A673 (cell line): Measurements from ENCODE around the gene ZNF607. TPM values are rescaled to one million over a fixed set of nuclear protein-coding genes. Genes with fewer than 3 reads are reported as not detected.
"Not testable (repeated sequence)": the region's sequence is repeated elsewhere in the genome, so short reads cannot be mapped to it uniquely, and the experiment has no call there.

Experiments used
- Bru-seq: library from RNA; stranded (reverse); fragments of 400-500 nt; gene quantifications from one replicate; lab custom pipeline; 2021; lab: Mats Ljungman, UMichigan
- BruChase-seq, 2 experiments: library from RNA; stranded (reverse); fragments of 400-500 nt; gene quantifications; one replicate each; lab custom pipeline; 2021; lab: Mats Ljungman, UMichigan
- BruUV-seq: library from RNA; stranded (reverse); fragments of 400-500 nt; replicated peaks from 2 replicates; lab custom pipeline; 2021; lab: Mats Ljungman, UMichigan
- CTCF ChIA-PET: fragments of 300-600 bp; sonication (Branson Sonifier 250); formaldehyde crosslinking; loops from one replicate; lab custom pipeline; 2022; ENCODE audit warnings: antibody characterized with exemption; lab: Charles Lee
- POLR2A ChIA-PET: fragments of 300-600 bp; sonication (Branson Sonifier 250); formaldehyde crosslinking; loops from one replicate; lab custom pipeline; 2022; ENCODE audit warnings: antibody characterized with exemption; ENCODE audit not compliant: low non-redundant PET; lab: Charles Lee
- DNase-seq: peaks from one replicate; pipeline ENCODE4 v3.0.0-alpha.2; 2015; ENCODE audit warnings: low spot score
- H3K27ac ChIP-seq: fragments of 200-600 bp; sonication (generic); 2 replicates; pipeline ENCODE4 v1.5.1; 2016; ENCODE audit warnings: mixed run types, low read depth, mild to moderate bottlenecking, mixed read lengths, antibody characterized with exemption, low read length; ENCODE audit not compliant: poor library complexity, severe bottlenecking
- H3K27me3 ChIP-seq: fragments of 200-600 bp; sonication (generic); replicated peaks from 2 replicates; pipeline ENCODE4 v1.6.1; 2017; ENCODE audit warnings: mixed run types, low read depth, mild to moderate bottlenecking, mixed read lengths, antibody characterized with exemption, low read length; ENCODE audit not compliant: insufficient read depth, poor library complexity
- H3K36me3 ChIP-seq: fragments of 200-600 bp; sonication (generic); 2 replicates; pipeline ENCODE4 v1.6.1; 2016; ENCODE audit warnings: mixed run types, mild to moderate bottlenecking, mixed read lengths, antibody characterized with exemption, low read length; ENCODE audit not compliant: insufficient read depth, poor library complexity, severe bottlenecking
- H3K4me1 ChIP-seq: fragments of 200-600 bp; sonication (generic); 2 replicates; pipeline ENCODE4 v1.6.1; 2017; ENCODE audit warnings: mixed run types, mild to moderate bottlenecking, mixed read lengths, antibody characterized with exemption, low read length; ENCODE audit not compliant: insufficient read depth, poor library complexity, severe bottlenecking
- H3K4me3 ChIP-seq: fragments of 200-600 bp; sonication (generic); 2 replicates; pipeline ENCODE4 v1.5.1; 2016; ENCODE audit warnings: low read depth, mixed run types, mild to moderate bottlenecking, mixed read lengths, low read length; ENCODE audit not compliant: poor library complexity, severe bottlenecking
- H3K9me3 ChIP-seq: fragments of 200-600 bp; sonication (generic); 2 replicates; pipeline ENCODE4 v1.6.1; 2016; ENCODE audit warnings: mixed run types, low read depth, mild to moderate bottlenecking, mixed read lengths, antibody characterized with exemption, low read length; ENCODE audit not compliant: poor library complexity, severe bottlenecking
- EZH2 ChIP-seq: fragments of 200-600 bp; sonication (generic); IDR thresholded peaks from 2 replicates; pipeline ENCODE4 v1.6.1; 2017; ENCODE audit warnings: borderline replicate concordance, low read depth, mild to moderate bottlenecking, mixed read lengths, antibody characterized with exemption, low read length; ENCODE audit not compliant: poor library complexity, severe bottlenecking
- intact Hi-C: fragments of 100-400 bp; cut with micrococcal nuclease; formaldehyde crosslinking; loops from one replicate; pipeline ENCODE4 v1.10.0; 2022; ENCODE audit not compliant: unreplicated experiment
- long read RNA-seq: library from polyadenylated mRNA; stranded (forward); transcript quantifications from one replicate; pipeline ENCODE4 v2.0.0, GENCODE V29; 2022
- total RNA-seq: library from RNA; stranded (reverse); gene quantifications from 2 replicates; pipeline ENCODE4 v1.2.3, GENCODE V29; 2021
- TF ChIP-seq, protein P1 (sequence below): fragments of 300-800, 200-600 bp; sonication (generic); conservative IDR thresholded peaks from 2 replicates; pipeline ENCODE4 v1.5.1; 2017; ENCODE audit warnings: low read depth, mild to moderate bottlenecking, antibody characterized with exemption, low read length, moderate library complexity, mixed read lengths

Gene ZNF607
- total RNA-seq (11.1 and 12.1 TPM in 2 replicates), Bru-seq, nascent RNA (percentile 60 among the genes with signal in this experiment), BruChase-seq, experiment 1, labeled RNA remaining after a 2-hour chase (percentile 85 among the genes with signal in this experiment), BruChase-seq, experiment 2, labeled RNA remaining after a 6-hour chase (percentile 64 among the genes with signal in this experiment)
- long read RNA-seq, full-length matches to known transcripts: 4 of 16 reads
- long read RNA-seq, partial matches to known transcripts: 1 of 16 reads
- long read RNA-seq, other reads (novel, unspliced or antisense): 11 of 16 reads

DNA sequence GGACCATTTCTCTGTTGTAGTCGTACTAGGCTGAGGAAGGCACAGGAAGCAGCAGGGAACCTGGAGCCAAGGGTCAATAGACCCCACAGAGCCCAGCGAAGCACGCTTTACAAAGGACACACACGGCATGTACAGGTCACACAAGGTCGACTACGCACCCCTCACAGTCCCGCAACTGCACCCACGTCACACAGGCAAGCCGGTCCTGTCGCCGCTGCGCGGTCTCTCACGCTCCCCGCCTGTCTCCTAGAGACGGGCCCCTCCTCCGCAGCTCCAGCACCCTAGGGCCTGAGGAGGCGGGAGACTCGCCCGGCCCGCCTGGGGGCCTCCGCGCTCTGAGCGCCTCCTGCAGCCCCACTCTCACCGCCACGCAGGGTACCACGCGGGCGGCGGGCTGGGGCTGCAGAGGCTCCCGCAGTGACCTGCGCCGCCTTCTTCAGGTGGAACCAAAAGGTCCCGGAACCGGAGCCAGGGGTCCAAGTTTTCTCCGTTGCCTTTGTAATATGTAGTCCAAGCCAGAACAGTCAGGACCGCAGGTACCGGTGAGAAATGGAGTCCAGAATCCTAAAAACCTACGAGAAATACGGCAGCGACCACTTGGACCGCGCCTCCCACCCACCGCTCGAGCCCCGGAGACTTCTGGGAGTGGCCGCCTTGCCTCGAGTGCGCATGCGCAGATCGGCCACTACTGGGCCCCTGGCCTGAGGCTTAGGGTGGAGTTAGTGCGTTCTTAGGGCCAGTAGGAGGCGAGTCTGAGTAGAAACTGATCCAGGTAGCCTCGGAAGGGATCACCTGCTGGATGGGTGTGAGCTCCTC is at the start of gene ZNF607:
Gene ZNF607, minus strand, starts transcription at position 651 of the 816 bp plus-strand sequence. CDS start 8,143 bp downstream, outside the sequence.
- no TSS peak for BruUV-seq
- ChIA-PET CTCF (no interaction called here), POLR2A (no interaction called here)
- Histone ChIP-seq H3K27ac (peak within 1 kb of the TSS; percentile 68), H3K9me3 (no peaks in the 10 kb centered on the region), H3K4me1 (no peaks in the 10 kb centered on the region), H3K27me3 (no peaks in the 10 kb centered on the region), H3K36me3 (no peaks in the 10 kb centered on the region), H3K4me3 (peak within 1 kb of the TSS; percentile 74)
- intact Hi-C loops: no loop called here
- TF ChIP-seq, protein P1, sequence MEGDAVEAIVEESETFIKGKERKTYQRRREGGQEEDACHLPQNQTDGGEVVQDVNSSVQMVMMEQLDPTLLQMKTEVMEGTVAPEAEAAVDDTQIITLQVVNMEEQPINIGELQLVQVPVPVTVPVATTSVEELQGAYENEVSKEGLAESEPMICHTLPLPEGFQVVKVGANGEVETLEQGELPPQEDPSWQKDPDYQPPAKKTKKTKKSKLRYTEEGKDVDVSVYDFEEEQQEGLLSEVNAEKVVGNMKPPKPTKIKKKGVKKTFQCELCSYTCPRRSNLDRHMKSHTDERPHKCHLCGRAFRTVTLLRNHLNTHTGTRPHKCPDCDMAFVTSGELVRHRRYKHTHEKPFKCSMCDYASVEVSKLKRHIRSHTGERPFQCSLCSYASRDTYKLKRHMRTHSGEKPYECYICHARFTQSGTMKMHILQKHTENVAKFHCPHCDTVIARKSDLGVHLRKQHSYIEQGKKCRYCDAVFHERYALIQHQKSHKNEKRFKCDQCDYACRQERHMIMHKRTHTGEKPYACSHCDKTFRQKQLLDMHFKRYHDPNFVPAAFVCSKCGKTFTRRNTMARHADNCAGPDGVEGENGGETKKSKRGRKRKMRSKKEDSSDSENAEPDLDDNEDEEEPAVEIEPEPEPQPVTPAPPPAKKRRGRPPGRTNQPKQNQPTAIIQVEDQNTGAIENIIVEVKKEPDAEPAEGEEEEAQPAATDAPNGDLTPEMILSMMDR: peak; percentile 53
- no peak for TF ChIP-seq EZH2
- DNase-seq: peak; percentile 88

DNA sequence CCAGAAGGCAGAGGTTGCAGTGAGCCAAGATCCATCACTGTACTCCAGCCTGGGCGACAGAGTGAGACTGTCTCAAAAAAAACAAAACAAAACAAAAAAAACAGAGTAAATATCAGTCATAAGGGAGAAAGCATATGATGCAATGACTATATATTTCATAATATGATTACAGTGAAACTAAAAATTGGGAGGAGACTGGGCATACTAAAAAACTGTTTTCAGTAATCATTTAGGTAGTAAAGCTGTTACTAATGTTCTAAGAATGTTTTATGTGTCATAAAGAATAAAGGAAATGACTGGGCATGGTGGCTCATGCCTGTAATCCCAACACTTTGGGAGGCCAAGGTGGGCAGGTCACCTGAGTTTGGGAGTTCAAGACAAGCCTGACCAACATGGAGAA is 43.9 kb upstream of the ZNF607 start:
- no TSS peak for BruUV-seq
- Histone ChIP-seq H3K27me3 (no peaks in the 10 kb centered on the region), H3K9me3 (no peaks in the 10 kb centered on the region), H3K36me3 (no peaks in the 10 kb centered on the region), H3K4me1 (no peaks in the 10 kb centered on the region), H3K27ac (no peak overlapping the region), H3K4me3 (no peak overlapping the region)
- DNase-seq: no peak
- ChIA-PET POLR2A (no interaction called here), CTCF (no interaction called here)
- TF ChIP-seq EZH2: no peak
- TF ChIP-seq, protein P1: no peak
- intact Hi-C loops: no loop called here

DNA sequence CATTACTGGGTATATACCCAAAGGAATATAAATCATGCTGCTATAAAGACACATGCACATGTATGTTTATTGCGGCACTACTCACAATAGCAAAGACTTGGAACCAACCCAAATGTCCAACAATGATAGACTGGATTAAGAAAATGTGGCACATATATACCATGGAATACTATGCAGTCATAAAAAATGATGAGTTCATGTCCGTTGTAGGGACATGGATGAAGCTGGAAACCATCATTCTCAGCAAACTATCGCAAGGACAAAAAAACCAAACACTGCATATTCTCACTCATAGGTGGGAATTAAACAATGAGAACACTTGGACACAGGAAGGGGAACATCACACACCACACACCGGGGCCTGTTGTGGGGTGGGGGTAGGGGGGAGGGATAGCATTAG is 38.1 kb upstream of the ZNF607 start:
- H3K4me3 ChIP-seq, H3K36me3 ChIP-seq, DNase-seq, H3K4me1 ChIP-seq, H3K27me3 ChIP-seq, H3K27ac ChIP-seq, POLR2A ChIA-PET, H3K9me3 ChIP-seq, intact Hi-C loops, BruUV-seq, CTCF ChIA-PET: not testable (repeated sequence)
